ENCODE measurements around the gene GTPBP6.

- TF ChIP-seq CTCF (IDR thresholded peaks at IDR 0.05) (no peak), POLR2AphosphoS5 (IDR thresholded peaks at IDR 0.05) (no peak), POLR2A (IDR thresholded peaks at IDR 0.05) (no peak)
Observed at GRCh38 chrX:367866-368265, 49.3 kb upstream of the GTPBP6 start.
